HG03108 (cell line): ENCODE measurements around the gene GHRL.
A peak's percentile ranks its signal among the peaks of the same experiment; 100 is the strongest.
"Not testable (repeated sequence)": the region's sequence is repeated elsewhere in the genome, so short reads cannot be mapped to it uniquely, and the experiment has no call there.

Experiments
- ATAC-seq: cut with Tn5 transposase; IDR thresholded peaks from one replicate; pipeline ENCODE4 v1.9.1; 2021; ENCODE audit warnings: moderate library complexity; ENCODE audit not compliant: unreplicated experiment

The GHRL gene

GRCh38 chr3:10300087-10300486, 7.3 kb upstream of the GHRL start:
- ATAC-seq, result no peak

DNA sequence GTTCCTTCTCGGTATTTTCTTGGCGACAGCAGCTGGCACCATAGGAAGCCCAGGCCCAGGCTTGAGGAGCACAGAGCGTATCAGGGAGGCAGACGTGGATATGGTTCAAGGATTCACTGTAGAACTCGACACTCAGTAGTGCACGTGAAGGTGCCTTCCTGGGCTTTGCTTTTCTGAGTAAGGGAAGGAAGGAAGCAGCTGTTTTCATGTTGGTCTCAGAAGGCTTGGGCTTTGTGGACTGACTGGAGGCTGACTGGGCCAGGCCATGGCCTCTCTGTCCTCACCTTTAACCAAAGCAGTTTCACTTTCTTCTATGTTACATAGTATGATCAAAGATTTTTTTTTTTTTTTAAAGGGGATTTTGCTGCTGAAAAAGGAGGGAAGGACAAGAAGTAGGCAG, 6.9 kb upstream of the GHRL start:
- peak; percentile 52 for ATAC-seq

DNA sequence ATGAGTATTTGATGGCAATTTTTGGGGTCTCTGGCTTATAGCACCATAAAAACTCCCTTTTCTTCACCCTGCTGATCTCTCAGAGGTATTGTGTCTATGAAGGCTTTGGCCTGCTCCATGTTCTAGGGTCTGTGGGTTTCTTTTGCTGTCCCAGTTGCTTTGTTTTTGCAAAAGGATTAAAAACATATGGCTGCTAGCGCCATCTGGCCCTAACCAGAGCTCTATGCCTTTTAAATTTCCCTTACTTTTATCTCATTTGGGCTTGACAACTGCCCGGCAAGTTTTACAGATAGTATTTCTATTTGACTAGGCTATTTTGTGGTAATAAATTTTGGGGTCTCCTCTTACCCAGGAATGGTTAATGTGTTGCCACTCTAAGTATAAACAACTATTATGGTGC, 6.4 kb upstream of the GHRL start:
- ATAC-seq, result no peak

GRCh38 chr3:10298064-10298463, 5.3 kb upstream of the GHRL start:
- not testable (repeated sequence) for ATAC-seq

DNA sequence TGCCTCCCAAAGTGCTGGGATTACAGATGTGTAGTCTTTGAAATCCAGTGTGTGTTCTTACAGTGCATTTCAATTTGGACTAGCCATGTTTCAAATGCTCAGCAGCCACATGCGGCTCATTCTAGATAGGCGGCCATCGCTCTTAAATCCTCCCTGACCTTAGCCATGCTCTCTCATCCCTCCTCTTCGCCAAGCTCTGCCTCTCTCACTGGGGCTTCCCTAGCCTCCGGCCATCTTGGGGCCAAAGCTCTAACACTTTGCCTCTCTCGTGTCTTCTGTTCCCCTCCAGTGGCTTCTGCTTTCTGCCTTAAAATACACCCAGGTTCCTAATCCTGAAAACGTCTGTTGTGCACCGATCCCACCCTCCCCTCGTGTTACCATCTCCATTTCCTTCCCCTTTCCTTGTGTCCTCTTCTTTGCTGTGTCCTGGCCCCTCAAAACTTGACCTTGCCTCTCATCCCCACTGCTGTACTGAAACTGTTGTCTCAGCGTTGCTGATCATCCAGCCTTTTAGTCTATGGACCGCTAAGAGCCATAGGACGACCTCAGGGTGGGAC, 1.4 kb upstream of the GHRL start:
- ATAC-seq, result no peak

DNA sequence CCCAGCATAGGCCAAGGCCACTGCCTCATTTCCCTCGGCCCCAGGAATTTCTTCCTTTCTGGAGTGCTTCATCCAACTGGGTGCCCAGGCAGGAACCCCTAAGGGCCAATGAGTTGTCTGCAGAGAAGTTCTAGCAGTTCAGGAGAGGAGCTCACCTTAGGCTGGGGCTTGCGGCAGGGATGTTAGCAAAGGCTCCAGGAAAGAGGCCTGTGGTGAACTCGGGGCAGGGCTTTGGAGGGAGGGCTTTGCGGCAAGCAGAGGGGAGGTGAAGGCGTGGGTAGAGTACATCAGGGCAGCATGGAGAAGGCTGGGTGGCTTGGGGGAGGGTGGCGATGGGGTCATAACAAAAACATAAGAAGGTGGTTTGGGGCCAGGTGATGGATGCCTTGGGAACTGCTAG, 1.1 kb downstream of the GHRL start:
- no peak for ATAC-seq

DNA sequence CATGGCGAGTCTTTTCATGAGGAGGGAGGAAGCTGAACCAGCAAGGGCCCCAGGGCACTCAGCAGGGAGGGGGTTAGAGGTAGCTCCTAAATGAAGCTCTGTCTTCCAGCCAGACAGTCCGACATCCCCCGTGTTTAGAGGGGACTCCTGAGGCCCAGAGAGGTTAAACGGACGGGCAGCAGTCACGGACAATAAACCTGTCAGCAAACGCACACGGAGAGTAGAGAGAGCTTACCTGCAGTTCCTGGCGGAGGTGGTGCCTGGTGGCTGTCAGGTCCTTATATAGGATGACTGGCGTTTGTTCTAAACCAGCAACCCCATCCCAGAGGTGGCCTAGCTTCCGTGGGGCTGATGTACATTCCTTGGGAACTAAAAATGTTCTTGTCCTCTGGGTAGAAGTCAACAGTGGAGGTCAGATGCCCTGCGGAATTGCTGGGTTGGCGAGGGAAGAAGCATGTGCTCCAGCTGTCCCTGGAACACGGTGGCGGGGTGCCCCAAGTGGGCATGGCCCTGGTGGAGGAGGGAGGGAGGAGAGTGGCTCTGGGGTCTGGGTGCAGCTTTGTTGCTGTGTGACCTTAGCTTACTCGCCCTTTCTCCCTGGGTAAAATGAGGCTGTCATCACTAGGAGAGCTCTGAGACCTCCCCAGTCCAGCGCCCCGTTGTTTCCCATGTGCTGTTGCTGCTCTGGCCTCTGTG, 2.1 kb downstream of the GHRL start:
- ATAC-seq, result no peak

- no peak for ATAC-seq
Measured at GRCh38 chr3:10289787-10290355, 2.9 kb downstream of the GHRL start.

GRCh38 chr3:10289077-10289476, 3.7 kb downstream of the GHRL start:
- ATAC-seq, result no peak

GRCh38 chr3:10288575-10288960, 4.2 kb downstream of the GHRL start:
- no peak for ATAC-seq

DNA sequence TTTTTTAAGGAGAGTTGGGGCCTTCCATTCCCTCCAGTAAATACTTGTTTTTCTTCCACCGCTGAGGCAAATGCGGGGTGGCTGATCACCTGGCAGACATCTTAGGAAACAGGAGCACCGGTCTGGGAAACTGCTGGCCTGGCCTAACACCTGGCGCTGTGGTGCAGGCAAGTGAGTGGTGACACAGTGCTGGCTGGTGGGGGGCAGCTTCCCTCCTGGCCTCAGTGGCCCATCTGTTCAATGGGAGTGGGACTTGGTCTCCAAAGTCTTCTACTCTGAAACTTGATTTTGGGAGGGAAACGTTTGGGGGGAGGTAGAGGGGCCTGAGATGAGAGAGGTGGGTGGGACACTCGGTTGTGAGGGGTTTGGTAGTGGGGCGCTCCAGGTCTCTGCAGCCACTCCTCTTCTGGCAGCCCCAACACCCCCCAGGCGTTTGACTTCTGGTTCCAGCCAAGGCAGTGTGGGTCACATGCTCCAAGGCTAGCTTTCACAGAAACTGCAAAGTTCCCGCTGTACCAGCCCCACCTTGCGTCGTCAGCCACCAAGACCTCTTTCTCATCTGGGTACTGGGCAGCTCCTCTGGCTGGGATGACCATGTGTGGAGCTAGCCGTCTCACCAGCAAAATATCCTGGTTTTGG, 4.7 kb downstream of the GHRL start:
- ATAC-seq, result no peak

- no peak for ATAC-seq
Measured at GRCh38 chr3:10286596-10287295, 6.0 kb downstream of the GHRL start.

GRCh38 chr3:10286133-10286524, 6.6 kb downstream of the GHRL start:
- no peak for ATAC-seq

- no peak for ATAC-seq
Measured at GRCh38 chr3:10285272-10286132, 7.2 kb downstream of the GHRL start.

- no peak for ATAC-seq
Measured at GRCh38 chr3:10284496-10284895, 8.3 kb downstream of the GHRL start.

DNA sequence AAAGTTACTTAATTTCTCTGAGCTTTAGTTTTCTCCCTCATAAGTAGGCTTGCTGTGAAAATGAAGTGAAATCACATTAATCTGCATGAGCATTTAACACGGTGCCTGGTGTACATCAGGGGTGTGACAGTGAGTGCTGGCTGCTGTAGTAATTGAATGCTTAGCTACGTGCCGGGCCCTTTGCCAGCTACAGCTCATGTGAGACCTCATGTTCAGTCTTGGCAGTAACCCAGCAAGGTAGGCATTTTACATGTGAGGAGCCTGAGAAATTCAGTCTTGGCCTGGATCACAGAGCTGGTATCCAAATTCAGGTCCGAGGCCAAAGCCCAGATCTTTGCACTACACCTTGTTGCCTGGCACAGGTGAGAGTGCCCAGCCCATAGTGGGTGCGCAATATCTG, 9.1 kb downstream of the GHRL start:
- ATAC-seq, result no peak

GRCh38 chr3:10281951-10282350, 10.8 kb downstream of the GHRL start:
- ATAC-seq, result no peak

DNA sequence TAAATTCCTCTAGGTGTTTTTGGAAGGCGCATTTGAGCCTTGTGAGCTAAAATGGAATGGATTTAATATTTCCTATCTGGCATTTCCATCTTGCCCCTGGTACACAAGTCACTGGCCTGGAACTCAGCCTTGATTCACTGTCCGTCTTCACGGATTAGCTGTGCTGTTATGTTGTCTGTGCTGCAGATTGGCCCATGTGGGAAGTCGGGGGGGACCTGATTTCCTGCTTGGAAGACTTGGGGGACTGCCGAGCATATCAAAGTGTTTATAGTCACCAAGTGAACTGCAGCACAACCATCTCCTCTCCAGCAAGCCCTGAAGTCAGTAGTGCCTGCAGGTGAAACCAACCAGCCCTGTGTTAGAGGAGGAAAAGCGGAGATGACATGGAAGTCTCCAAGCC, 12.2 kb downstream of the GHRL start:
- ATAC-seq, result no peak

DNA sequence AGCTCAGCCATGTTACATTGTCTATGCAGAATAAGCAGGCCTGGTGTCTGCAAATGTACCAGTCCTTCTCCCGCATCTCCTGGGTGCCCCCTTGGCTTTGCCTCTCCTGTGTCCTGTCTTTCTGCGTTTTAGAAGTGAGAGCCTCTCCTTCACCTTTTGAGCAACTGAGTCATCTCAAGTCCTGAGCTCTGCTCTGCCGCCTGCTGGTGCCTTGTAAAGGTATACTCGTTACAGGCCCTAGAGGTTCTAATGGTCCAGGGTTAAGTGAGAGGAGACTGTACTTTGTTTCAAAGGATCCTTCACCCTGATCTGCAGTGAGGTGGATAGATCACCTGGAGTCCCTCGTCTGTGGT, 12.6 kb downstream of the GHRL start:
- no peak for ATAC-seq

GRCh38 chr3:10279384-10280176, 13.2 kb downstream of the GHRL start:
- ATAC-seq, result no peak
